OCI-LY7 (cell line): ENCODE data around the gene FOXL3. TPM values are rescaled to one million over a fixed set of nuclear protein-coding genes. Genes with fewer than 3 reads are reported as not detected.

Experiments
- BruUV-seq: library from RNA; stranded (reverse); fragments of 400-500 nt; replicated peaks from 2 replicates; lab custom pipeline; 2021; lab: Mats Ljungman, UMichigan
- CTCF ChIA-PET: fragments of 300-600 bp; sonication (Branson Sonifier 250); formaldehyde crosslinking; loops from one replicate; lab custom pipeline; 2022; ENCODE audit warnings: antibody characterized with exemption; ENCODE audit not compliant: unreplicated experiment; lab: Charles Lee
- POLR2A ChIA-PET: fragments of 300-600 bp; sonication (Branson Sonifier 250); formaldehyde crosslinking; loops from one replicate; lab custom pipeline; 2022; ENCODE audit warnings: antibody characterized with exemption; lab: Charles Lee
- DNase-seq: peaks from one replicate; pipeline ENCODE4 v3.0.0-alpha.2; 2015; ENCODE audit warnings: low spot score
- H2AFZ ChIP-seq: fragments of 200-600 bp; sonication (generic), shearing (Covaris generic); 2 replicates; pipeline ENCODE4 v1.6.1; 2014; ENCODE audit warnings: mild to moderate bottlenecking, antibody characterized with exemption, low read length, moderate library complexity
- H3K27ac ChIP-seq: fragments of 200-600 bp; sonication (generic); 2 replicates; pipeline ENCODE4 v1.5.1; 2014; ENCODE audit warnings: mixed run types, low read depth, mild to moderate bottlenecking, moderate library complexity, low read length, inconsistent platforms; ENCODE audit not compliant: poor library complexity, severe bottlenecking
- H3K36me3 ChIP-seq: fragments of 200-600 bp; sonication (generic); 2 replicates; pipeline ENCODE4 v1.6.1; 2014; ENCODE audit warnings: mild to moderate bottlenecking, antibody characterized with exemption, low read length, moderate library complexity, mixed read lengths; ENCODE audit not compliant: insufficient read depth
- H3K4me1 ChIP-seq: fragments of 200-600 bp; sonication (generic); 2 replicates; pipeline ENCODE4 v1.5.1; 2014; ENCODE audit warnings: mild to moderate bottlenecking, low read length; ENCODE audit not compliant: insufficient read depth, poor library complexity, severe bottlenecking
- H3K4me2 ChIP-seq: fragments of 200-600 bp; sonication (generic); 2 replicates; pipeline ENCODE4 v1.6.1; 2014; ENCODE audit warnings: mild to moderate bottlenecking, low read length
- H3K4me3 ChIP-seq: fragments of 200-600 bp; sonication (generic); 2 replicates; pipeline ENCODE4 v1.5.1; 2014; ENCODE audit warnings: mild to moderate bottlenecking, low read depth, low read length; ENCODE audit not compliant: poor library complexity, severe bottlenecking
- H3K79me2 ChIP-seq: fragments of 200-600 bp; sonication (generic); 2 replicates; pipeline ENCODE4 v1.6.1; 2016; ENCODE audit warnings: low read depth, mild to moderate bottlenecking, low read length, moderate library complexity, mixed read lengths; ENCODE audit not compliant: insufficient read depth
- H3K9me2 ChIP-seq: fragments of 200-600 bp; sonication (generic); 2 replicates; pipeline ENCODE4 v1.6.1; 2016; ENCODE audit warnings: mild to moderate bottlenecking, low read length, mixed read lengths; ENCODE audit not compliant: insufficient read depth
- H3K9me3 ChIP-seq: fragments of 200-600 bp; sonication (generic); 2 replicates; pipeline ENCODE4 v1.6.1; 2014; ENCODE audit warnings: mild to moderate bottlenecking, mixed run types, low read length, mixed read lengths
- H4K20me1 ChIP-seq: fragments of 200-600 bp; sonication (generic); 2 replicates; pipeline ENCODE4 v1.6.1; 2014; ENCODE audit warnings: mild to moderate bottlenecking, antibody characterized with exemption, low read length, moderate library complexity, mixed read lengths; ENCODE audit not compliant: insufficient read depth
- EZH2phosphoT487 ChIP-seq: fragments of 200-600 bp; sonication (generic); IDR thresholded peaks from 2 replicates; pipeline ENCODE4 v1.6.1; 2018; ENCODE audit warnings: low read depth, borderline replicate concordance, mild to moderate bottlenecking, mixed run types, antibody characterized with exemption, low read length, moderate library complexity, mixed read lengths
- intact Hi-C: fragments of 100-400 bp; cut with micrococcal nuclease; formaldehyde crosslinking; loops from one replicate; pipeline ENCODE4 v1.10.0; 2022; ENCODE audit not compliant: unreplicated experiment
- total RNA-seq, 2 experiments: library from RNA; depleted of rRNA in 1 of 2; stranded (reverse); fragments of >200 nt in 1 of 2; shearing (Covaris generic) in 1 of 2; gene quantifications; 2 replicates each; pipeline ENCODE4 v1.2.3, GENCODE V29; 2014 to 2022
- TF ChIP-seq, protein P1 (sequence below): fragments of 200-600 bp; sonication (generic); conservative IDR thresholded peaks from 2 replicates; pipeline ENCODE4 v1.5.1; 2014; ENCODE audit warnings: mild to moderate bottlenecking, antibody characterized with exemption, low read length, moderate library complexity, mixed read lengths

Gene FOXL3
- total RNA-seq, 2 experiments from 2014 or later = not detected

DNA sequence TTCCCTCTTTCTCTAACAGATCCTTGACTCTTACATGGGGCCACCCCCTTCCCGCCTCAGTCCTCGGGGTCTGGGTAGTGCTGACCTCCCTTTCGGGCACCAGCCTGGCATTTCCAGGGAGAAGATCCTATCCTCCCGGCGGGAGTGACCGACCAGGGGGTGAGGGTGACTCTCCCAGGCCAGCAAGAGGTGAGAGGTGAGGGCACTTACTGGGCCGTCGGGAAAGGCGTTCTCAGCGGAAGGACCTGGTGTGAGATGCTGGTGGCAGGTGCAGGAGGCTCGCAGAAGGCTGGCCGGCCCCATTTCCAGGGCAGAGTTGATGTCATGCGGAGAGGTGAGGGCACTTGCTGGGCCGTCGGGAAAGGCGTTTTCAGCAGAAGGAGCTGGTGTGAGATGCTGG lies 4.2 kb upstream of the FOXL3 start:
- Histone ChIP-seq H3K9me3 (no peaks in the 10 kb centered on the region), H3K9me2 (no peaks in the 10 kb centered on the region), H3K79me2 (no peaks in the 10 kb centered on the region), H2AFZ (no peak overlapping the region), H3K27ac (no peak overlapping the region), H3K4me3 (no peak overlapping the region), H3K36me3 (no peaks in the 10 kb centered on the region), H3K4me2 (no peak overlapping the region), H4K20me1 (no peaks in the 10 kb centered on the region), H3K4me1 (no peaks in the 10 kb centered on the region)
- TF ChIP-seq EZH2phosphoT487 = no peak
- TF ChIP-seq, protein P1, sequence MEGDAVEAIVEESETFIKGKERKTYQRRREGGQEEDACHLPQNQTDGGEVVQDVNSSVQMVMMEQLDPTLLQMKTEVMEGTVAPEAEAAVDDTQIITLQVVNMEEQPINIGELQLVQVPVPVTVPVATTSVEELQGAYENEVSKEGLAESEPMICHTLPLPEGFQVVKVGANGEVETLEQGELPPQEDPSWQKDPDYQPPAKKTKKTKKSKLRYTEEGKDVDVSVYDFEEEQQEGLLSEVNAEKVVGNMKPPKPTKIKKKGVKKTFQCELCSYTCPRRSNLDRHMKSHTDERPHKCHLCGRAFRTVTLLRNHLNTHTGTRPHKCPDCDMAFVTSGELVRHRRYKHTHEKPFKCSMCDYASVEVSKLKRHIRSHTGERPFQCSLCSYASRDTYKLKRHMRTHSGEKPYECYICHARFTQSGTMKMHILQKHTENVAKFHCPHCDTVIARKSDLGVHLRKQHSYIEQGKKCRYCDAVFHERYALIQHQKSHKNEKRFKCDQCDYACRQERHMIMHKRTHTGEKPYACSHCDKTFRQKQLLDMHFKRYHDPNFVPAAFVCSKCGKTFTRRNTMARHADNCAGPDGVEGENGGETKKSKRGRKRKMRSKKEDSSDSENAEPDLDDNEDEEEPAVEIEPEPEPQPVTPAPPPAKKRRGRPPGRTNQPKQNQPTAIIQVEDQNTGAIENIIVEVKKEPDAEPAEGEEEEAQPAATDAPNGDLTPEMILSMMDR = no peak
- no peak for DNase-seq
- no TSS peak for BruUV-seq
- intact Hi-C loops = no loop called here
- ChIA-PET POLR2A (no interaction called here), CTCF (no interaction called here)

DNA sequence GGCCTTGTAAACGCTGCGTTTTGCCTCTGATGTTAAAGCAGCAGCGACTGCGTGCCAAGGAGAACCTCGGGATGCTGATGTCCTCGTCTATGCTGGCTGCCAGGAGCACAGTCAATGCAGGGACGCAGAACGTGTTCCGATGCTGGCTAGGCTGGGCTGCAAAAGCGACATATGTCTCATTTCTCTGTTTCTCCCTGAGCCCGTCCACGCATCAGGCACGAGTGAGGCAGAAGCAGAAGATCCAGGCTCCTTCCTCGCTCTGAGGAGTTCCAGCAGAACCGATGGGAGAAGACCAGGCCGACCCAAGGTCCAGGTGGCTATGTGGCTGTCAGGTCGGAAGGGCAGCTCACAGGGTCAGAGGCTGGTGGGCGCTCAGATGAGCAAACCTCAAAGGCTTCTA lies 3.7 kb upstream of the FOXL3 start:
- H3K4me3 ChIP-seq = no peak overlapping the region
- no peak for DNase-seq
- H3K9me2 ChIP-seq = no peaks in the 10 kb centered on the region
- BruUV-seq = no TSS peak
- H3K27ac ChIP-seq = no peak overlapping the region
- ChIA-PET POLR2A (no interaction called here), CTCF (no interaction called here)
- no peak overlapping the region for H2AFZ ChIP-seq
- H4K20me1 ChIP-seq = no peaks in the 10 kb centered on the region
- H3K9me3 ChIP-seq = no peaks in the 10 kb centered on the region
- no peak for TF ChIP-seq EZH2phosphoT487
- TF ChIP-seq, protein P1 = no peak
- no peak overlapping the region for H3K4me2 ChIP-seq
- no peaks in the 10 kb centered on the region for H3K79me2 ChIP-seq
- intact Hi-C loops = no loop called here
- H3K36me3 ChIP-seq = no peaks in the 10 kb centered on the region
- H3K4me1 ChIP-seq = no peaks in the 10 kb centered on the region

DNA sequence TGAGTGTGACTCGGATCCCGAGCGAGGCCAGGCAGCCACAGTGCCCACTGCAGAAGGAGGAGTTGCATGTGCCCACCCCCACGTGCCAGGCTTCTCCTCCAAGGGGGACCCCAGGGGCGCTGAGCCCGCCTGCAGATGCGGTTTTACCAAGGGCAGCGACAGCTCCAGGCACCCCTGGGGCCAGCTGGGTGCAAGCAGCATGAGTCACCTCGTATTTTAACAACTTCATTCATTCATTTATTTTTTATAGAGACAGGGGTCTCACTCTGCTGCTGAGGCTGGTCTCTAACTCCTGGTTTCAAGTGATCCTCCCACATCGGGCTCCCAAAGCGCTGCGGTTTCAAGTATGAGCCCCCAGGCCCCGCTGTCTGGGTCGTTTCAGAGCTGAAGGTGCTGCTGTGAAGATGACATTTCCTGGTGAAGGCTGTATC lies 1.3 kb upstream of the FOXL3 start:
- Histone ChIP-seq H3K36me3 (no peaks in the 10 kb centered on the region), H3K4me3 (no peak overlapping the region), H3K4me2 (no peak overlapping the region), H3K27ac (no peak overlapping the region), H3K4me1 (no peaks in the 10 kb centered on the region), H3K79me2 (no peaks in the 10 kb centered on the region), H4K20me1 (no peaks in the 10 kb centered on the region), H3K9me2 (no peaks in the 10 kb centered on the region), H3K9me3 (no peaks in the 10 kb centered on the region), H2AFZ (no peak overlapping the region)
- ChIA-PET CTCF (no interaction called here), POLR2A (no interaction called here)
- no TSS peak for BruUV-seq
- intact Hi-C loops = no loop called here
- TF ChIP-seq EZH2phosphoT487 = no peak
- TF ChIP-seq, protein P1 = no peak
- DNase-seq = no peak
